SKM-1 treated with dmso at 0.1 percent for 144 hours (cell line): Measurements from ENCODE around the gene TMEM203.

ENCODE experiments used
- DNase-seq: peaks from one replicate; lab custom pipeline; 2025; ENCODE audit not compliant: unreplicated experiment; lab: John Stamatoyannopoulos, UW

TMEM203 gene

GRCh38 chr9:137230705-137231371 is 25.4 kb upstream of the TMEM203 start, which contains the start of gene SLC34A3:
Gene SLC34A3 (plus strand): TSS chr9:137230901. CDS start chr9:137231703, 802 bp downstream.
- no peak for DNase-seq

- no peak for DNase-seq
Measured at GRCh38 chr9:137229903-137230704, 24.7 kb upstream of the TMEM203 start.

GRCh38 chr9:137228968-137229896 is 23.8 kb upstream of the TMEM203 start:
- no peak for DNase-seq

DNA sequence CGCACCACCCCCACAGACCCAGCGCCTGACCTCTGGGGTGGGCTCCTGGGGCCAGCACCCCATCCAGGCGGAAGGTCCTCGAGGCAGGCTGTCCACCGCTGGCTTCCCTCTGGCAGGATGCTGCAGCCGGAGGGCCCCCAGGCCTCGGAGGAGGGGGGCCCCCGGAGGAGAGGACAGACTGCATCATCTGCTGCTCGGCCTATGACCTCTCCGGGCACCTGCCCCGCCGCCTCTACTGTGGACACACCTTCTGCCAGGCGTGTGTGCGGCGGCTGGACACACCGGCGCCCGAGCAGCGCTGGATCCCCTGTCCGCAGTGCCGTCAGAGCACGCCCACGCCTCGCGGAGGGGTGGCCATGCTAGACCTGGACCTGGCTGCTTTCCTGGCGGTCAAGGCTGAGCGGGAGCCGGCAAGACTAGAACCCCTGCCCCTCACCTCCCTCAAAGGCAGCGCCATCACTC is 23.1 kb upstream of the TMEM203 start:
- no peak for DNase-seq

DNA sequence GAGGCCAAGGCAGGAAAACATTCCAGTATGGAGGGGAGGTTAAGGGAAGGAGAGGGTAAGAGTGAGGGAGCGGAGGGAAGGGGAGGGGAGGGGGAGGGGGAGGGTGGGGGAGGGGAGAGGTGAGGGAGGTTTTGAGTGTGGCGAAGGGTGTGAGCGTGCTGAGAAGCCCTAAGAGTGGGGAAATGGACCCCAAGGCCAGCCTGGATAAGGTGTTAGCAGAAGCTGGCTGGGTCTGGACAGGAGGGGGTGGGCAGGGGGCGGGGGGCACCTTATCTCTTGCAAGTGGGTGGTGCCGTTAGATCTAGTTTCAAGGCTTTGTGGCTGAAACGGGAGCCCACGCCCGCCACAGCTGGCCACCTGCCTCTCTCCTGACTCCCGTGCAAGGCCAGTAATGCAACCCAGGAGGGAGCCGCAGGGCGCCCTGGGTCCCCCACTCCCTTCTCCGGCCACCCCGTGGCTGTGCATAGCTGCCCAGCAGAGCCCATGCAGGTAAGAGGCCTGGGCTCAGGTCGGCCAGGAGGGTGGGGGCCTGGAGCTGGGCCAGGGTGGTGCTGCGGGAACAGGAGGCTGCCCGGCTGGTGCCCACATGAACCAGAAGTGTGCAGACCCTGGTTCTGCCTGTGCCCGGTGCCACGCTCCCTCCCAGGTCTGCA is 22.5 kb upstream of the TMEM203 start:
- no peak for DNase-seq

- peak; percentile 50 for DNase-seq
Measured at GRCh38 chr9:137227054-137227852, 21.8 kb upstream of the TMEM203 start, which contains the start of gene RNF224. Gene RNF224 (plus strand): TSS chr9:137227502. CDS start chr9:137228336, 834 bp downstream.

GRCh38 chr9:137226338-137227053 is 21.0 kb upstream of the TMEM203 start:
- DNase-seq, result no peak

DNA sequence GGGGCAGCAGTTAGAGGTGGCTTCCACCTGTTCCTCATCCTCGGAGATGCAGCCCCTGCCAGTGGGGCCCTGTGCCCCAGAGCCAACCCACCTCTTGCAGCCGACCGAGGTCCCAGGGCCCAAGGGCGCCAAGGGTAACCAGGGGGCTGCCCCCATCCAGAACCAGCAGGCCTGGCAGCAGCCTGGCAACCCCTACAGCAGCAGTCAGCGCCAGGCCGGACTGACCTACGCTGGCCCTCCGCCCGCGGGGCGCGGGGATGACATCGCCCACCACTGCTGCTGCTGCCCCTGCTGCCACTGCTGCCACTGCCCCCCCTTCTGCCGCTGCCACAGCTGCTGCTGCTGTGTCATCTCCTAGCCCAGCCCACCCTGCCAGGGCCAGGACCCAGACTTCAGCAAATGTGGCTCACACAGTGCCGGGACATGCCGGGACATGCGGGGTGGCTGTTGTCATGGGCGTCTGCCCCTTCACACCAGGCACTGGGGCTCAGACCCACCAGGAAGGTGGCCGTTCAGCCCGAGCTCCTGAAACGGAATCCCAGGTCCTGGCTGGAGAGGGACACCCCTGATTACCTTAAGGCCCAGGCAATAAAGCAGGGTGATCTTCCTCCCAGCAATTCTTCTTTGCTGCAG is 20.4 kb upstream of the TMEM203 start:
- no peak for DNase-seq

- peak; percentile 41 for DNase-seq
Measured at GRCh38 chr9:137224830-137225694, 19.6 kb upstream of the TMEM203 start, which contains the start of gene CYSRT1. Gene CYSRT1 (plus strand): TSS chr9:137225174. CDS start chr9:137225622, 448 bp downstream.

GRCh38 chr9:137223078-137223970 is 17.9 kb upstream of the TMEM203 start:
- DNase-seq, result peak; percentile 96

- no peak for DNase-seq
Measured at GRCh38 chr9:137222190-137223077, 17.0 kb upstream of the TMEM203 start, which contains the start of gene RNF208. Gene RNF208 (minus strand): TSS chr9:137222240. CDS start chr9:137221212, 1,028 bp downstream.

DNA sequence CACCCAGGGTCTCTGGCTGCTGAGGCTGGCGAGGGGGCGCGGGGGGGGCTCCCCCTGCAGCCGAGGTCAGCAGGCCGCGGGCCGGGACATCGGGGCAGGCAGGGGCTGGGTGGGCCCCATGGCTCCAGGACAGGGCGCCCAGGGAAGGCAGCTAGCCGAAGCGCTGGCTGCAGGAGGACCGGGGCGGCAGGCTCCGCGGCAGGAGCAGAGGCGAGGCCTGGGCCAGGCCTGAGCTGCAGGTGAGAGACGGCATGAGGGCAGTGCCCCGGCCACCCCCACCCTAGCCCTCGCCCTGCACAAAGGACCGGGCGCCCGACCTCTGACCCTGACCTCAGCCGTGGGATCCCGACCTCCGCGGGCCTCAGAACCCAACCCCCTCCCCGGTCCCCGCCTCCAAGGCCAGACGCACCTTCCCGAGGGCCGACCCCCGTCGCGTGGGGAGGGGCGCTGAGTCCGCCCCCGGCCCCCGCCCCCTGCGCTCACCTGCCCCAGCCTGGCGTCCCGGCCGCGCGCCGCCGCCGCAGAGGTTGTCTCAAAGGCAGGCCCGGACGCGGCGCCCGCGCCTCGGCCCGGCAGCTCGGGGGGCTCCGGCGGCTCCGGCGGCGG is 16.2 kb upstream of the TMEM203 start:
- DNase-seq, result no peak

DNA sequence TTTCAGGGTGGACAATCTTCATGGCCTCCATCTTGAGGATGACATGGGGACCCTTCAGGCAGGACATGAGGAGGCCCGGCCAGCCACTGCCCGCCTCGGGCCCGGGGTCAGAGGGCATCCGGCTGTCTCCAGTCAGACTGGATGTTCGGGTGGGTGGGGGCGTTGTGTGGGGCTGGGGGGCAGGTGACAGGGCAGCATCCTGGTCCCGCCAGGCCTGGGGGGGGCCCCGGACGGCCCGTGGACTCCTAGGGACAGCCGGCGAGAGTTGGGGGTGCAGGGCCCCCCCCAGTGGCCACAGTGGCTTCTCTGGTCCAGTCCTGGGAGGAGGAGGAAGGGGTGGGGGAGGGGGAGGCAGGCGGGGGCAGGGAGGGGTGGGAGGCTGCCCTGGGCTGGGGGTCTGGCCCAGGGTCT is 15.7 kb upstream of the TMEM203 start:
- DNase-seq, result no peak

GRCh38 chr9:137220317-137221094 is 15.1 kb upstream of the TMEM203 start:
- DNase-seq, result no peak
